Caco-2 (cell line): ENCODE data around the gene ATP5F1B. TPM values are rescaled to one million over a fixed set of nuclear protein-coding genes. Genes with fewer than 3 reads are reported as not detected.

ENCODE experiments used
- BruUV-seq: library from RNA; stranded (reverse); fragments of 400-500 nt; replicated peaks from 2 replicates; lab custom pipeline; 2021; lab: Mats Ljungman, UMichigan
- CTCF ChIA-PET: fragments of 300-600 bp; sonication (Branson Sonifier 250); formaldehyde crosslinking; loops from one replicate; lab custom pipeline; 2022; ENCODE audit warnings: antibody characterized with exemption; lab: Charles Lee
- POLR2A ChIA-PET: fragments of 300-600 bp; sonication (Branson Sonifier 250); formaldehyde crosslinking; loops from one replicate; lab custom pipeline; 2022; ENCODE audit warnings: antibody characterized with exemption; lab: Charles Lee
- DNase-seq, 2 experiments: peaks; one replicate each; pipeline versions ENCODE4 v3.0.0 to v3.0.0-alpha.2; 2020 to 2022
- H3K27me3 ChIP-seq: replicated peaks from 2 replicates; pipeline ENCODE4 v1.6.0; 2011; ENCODE audit warnings: low read length; ENCODE audit not compliant: control insufficient read depth, insufficient read depth
- H3K36me3 ChIP-seq: 2 replicates; pipeline ENCODE4 v1.5.1; 2011; ENCODE audit warnings: low read length; ENCODE audit not compliant: control insufficient read depth, insufficient read depth
- H3K4me1 ChIP-seq: fragments of 250-450 bp; sonication (Bioruptor Pico); 2 replicates; pipeline ENCODE4 v1.5.1; 2020; ENCODE audit warnings: mild to moderate bottlenecking
- H3K4me3 ChIP-seq: 2 replicates; pipeline ENCODE4 v1.5.1; 2011; ENCODE audit warnings: low read depth, mild to moderate bottlenecking, control low read depth, low read length
- H3K9me3 ChIP-seq: fragments of 250-450 bp; sonication (Bioruptor Pico); 2 replicates; pipeline ENCODE4 v1.5.1; 2020; ENCODE audit warnings: mild to moderate bottlenecking, moderate library complexity
- H3K27ac Mint-ChIP-seq: one replicate; pipeline ENCODE4 v1.8.0; 2022; ENCODE audit warnings: mixed read lengths; ENCODE audit not compliant: unreplicated experiment
- H3K27me3 Mint-ChIP-seq: one replicate; pipeline ENCODE4 v1.8.0; 2022; ENCODE audit warnings: mixed read lengths; ENCODE audit not compliant: insufficient read depth, unreplicated experiment
- H3K36me3 Mint-ChIP-seq: one replicate; pipeline ENCODE4 v1.8.0; 2022; ENCODE audit warnings: mild to moderate bottlenecking, mixed read lengths; ENCODE audit not compliant: insufficient read depth, unreplicated experiment
- H3K4me1 Mint-ChIP-seq: one replicate; pipeline ENCODE4 v1.8.0; 2022; ENCODE audit warnings: low read depth, mixed read lengths; ENCODE audit not compliant: unreplicated experiment
- H3K4me3 Mint-ChIP-seq: one replicate; pipeline ENCODE4 v1.8.0; 2022; ENCODE audit warnings: mild to moderate bottlenecking, moderate library complexity, mixed read lengths; ENCODE audit not compliant: unreplicated experiment
- H3K9me3 Mint-ChIP-seq: one replicate; pipeline ENCODE4 v1.8.0; 2022; ENCODE audit warnings: mixed read lengths; ENCODE audit not compliant: unreplicated experiment
- intact Hi-C: fragments of 100-400 bp; cut with micrococcal nuclease; formaldehyde crosslinking; loops from one replicate; pipeline ENCODE4 v1.10.0; 2022; ENCODE audit not compliant: unreplicated experiment
- total RNA-seq: library from RNA; stranded (reverse); gene quantifications from 2 replicates; pipeline ENCODE4 v1.2.3, GENCODE V29; 2022
- TF ChIP-seq, protein P1 (sequence below), 2 experiments: fragments of 200-600 bp in 1 of 2; IDR thresholded peaks; 1 replicate in 1 of 2; 2 replicates in 1 of 2; pipeline versions ENCODE4 v1.5.1 to v1.8.0; 2011 to 2022; ENCODE audit warnings: antibody characterized with exemption in 1 of 2, control low read depth in 1 of 2, inconsistent platforms in 1 of 2, low read depth in 1 of 2, low read length in 1 of 2, mild to moderate bottlenecking in 1 of 2, moderate library complexity in 1 of 2; ENCODE audit not compliant: insufficient read depth in 1 of 2, severe bottlenecking in 1 of 2, unreplicated experiment in 1 of 2

ATP5F1B gene
- total RNA-seq, 1 experiment from 2014 or later, result 740 TPM

DNA sequence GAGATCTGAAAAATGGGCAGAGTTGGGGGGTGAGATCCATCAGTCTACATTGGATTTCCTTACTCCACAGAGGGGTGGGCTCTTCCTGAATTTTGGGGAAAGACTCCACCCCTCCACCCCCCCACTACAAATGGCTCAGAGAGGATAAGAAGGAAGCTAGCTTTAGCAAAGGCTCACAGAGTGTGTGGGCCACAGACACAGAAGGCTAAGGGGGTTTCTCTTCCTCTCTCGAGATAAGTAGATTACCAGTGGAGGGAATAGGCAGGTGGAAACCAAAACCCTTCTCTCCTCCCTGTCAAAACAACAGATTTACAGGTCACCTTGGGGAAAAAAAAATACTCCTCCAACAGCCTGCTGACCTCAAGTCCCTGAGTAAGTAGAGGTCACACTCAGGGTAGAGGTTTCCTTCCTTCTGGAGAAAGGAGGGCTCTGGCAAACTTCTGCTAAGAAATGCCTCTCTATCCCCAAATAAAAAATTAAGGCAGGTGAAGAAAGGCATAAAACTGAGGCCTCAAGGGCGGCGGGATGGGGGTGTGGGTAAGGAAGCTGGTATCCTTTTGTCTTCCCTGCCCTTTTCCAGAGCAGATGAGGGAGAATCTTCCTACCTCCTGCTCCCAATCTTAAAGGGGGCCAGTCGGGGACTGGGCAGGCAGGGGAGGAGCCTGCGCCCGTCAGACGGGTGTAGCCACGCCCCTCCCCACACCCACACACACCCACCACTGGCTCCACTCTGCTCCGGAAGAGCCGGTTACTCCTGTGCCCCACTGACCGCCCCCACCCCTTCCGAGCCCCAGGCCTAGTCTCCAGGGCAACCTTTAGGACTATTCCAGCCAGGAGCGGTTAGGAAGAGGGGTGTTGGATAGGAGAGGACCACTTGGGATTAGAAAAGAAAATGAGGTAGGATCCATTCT, 13.7 kb downstream of the ATP5F1B start:
- H3K27me3 Mint-ChIP-seq, result no peaks in the 10 kb centered on the region
- intact Hi-C loops, result no loop called here
- TF ChIP-seq, protein P1, sequence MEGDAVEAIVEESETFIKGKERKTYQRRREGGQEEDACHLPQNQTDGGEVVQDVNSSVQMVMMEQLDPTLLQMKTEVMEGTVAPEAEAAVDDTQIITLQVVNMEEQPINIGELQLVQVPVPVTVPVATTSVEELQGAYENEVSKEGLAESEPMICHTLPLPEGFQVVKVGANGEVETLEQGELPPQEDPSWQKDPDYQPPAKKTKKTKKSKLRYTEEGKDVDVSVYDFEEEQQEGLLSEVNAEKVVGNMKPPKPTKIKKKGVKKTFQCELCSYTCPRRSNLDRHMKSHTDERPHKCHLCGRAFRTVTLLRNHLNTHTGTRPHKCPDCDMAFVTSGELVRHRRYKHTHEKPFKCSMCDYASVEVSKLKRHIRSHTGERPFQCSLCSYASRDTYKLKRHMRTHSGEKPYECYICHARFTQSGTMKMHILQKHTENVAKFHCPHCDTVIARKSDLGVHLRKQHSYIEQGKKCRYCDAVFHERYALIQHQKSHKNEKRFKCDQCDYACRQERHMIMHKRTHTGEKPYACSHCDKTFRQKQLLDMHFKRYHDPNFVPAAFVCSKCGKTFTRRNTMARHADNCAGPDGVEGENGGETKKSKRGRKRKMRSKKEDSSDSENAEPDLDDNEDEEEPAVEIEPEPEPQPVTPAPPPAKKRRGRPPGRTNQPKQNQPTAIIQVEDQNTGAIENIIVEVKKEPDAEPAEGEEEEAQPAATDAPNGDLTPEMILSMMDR (IDR thresholded peaks at IDR 0.05; ENCODE audit: insufficient read depth in 1 of 2, low read depth in 1 of 2, low read length in 1 of 2, severe bottlenecking in 1 of 2, unreplicated experiment in 1 of 2), result no peak
- POLR2A ChIA-PET, result no interaction called here
- peak overlapping the region; percentile 31 for H3K4me3 Mint-ChIP-seq
- no peaks in the 10 kb centered on the region for H3K9me3 Mint-ChIP-seq
- BruUV-seq, result no TSS peak
- CTCF ChIA-PET, result no interaction called here
- H3K36me3 Mint-ChIP-seq, result peaks cover 58% of the 10 kb centered on the region
- H3K27me3 ChIP-seq, result no peaks in the 10 kb centered on the region
- H3K9me3 ChIP-seq, result no peaks in the 10 kb centered on the region
- H3K4me1 ChIP-seq, result peaks cover 29% of the 10 kb centered on the region
- H3K27ac Mint-ChIP-seq, result no peak overlapping the region
- peak; percentile 66 to 74 for DNase-seq
- peaks cover 17% of the 10 kb centered on the region for H3K4me1 Mint-ChIP-seq
- H3K4me3 ChIP-seq, result no peak overlapping the region
- no peaks in the 10 kb centered on the region for H3K36me3 ChIP-seq

DNA sequence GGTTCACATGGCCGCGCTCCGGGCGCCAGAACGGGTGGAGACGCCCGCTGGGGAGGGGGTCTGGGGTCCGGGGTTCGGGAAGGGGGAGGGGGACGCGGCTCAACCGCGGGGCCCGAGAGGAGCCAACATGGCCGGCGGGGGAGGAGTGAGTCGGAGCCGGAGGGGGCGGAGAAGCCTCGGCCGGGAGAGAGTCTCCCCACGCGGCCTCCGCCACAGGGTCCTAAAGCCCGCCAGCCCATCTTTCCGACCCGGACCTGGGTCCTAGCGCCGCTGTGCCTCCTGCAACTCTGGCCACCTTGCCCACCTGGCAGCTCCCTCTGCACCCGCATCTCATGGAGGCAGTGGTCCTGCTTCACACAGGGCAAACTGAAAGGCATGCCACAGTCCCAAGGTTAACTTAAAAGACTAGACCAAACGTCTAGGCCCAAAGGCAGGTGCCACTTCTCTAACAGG, 15.6 kb downstream of the ATP5F1B start, which contains the start of gene BAZ2A:
Gene BAZ2A, minus strand, starts transcription at position 147 of the 453 bp plus-strand sequence. CDS start 12,796 bp downstream, outside the sequence.
- no peaks in the 10 kb centered on the region for H3K9me3 ChIP-seq
- DNase-seq, result peak; percentile 81 to 87
- H3K27me3 ChIP-seq, result no peaks in the 10 kb centered on the region
- Mint-ChIP-seq H3K27ac (peak within 1 kb of the TSS; percentile 46), H3K36me3 (peaks cover 57% of the 10 kb centered on the region), H3K4me3 (peak within 1 kb of the TSS; percentile 78), H3K9me3 (no peaks in the 10 kb centered on the region), H3K27me3 (no peaks in the 10 kb centered on the region), H3K4me1 (peaks cover 17% of the 10 kb centered on the region)
- H3K4me3 ChIP-seq, result peak within 1 kb of the TSS; percentile 95
- no peaks in the 10 kb centered on the region; the same call in 1 of the 2 replicates for H3K36me3 ChIP-seq
- intact Hi-C loops, result no loop called here
- H3K4me1 ChIP-seq, result peaks cover 29% of the 10 kb centered on the region
- no TSS peak for BruUV-seq
- ChIA-PET POLR2A (no interaction called here), CTCF (no interaction called here)
- TF ChIP-seq, protein P1 (IDR thresholded peaks at IDR 0.05; ENCODE audit: insufficient read depth in 1 of 2, low read depth in 1 of 2, low read length in 1 of 2, severe bottlenecking in 1 of 2, unreplicated experiment in 1 of 2), result no peak

DNA sequence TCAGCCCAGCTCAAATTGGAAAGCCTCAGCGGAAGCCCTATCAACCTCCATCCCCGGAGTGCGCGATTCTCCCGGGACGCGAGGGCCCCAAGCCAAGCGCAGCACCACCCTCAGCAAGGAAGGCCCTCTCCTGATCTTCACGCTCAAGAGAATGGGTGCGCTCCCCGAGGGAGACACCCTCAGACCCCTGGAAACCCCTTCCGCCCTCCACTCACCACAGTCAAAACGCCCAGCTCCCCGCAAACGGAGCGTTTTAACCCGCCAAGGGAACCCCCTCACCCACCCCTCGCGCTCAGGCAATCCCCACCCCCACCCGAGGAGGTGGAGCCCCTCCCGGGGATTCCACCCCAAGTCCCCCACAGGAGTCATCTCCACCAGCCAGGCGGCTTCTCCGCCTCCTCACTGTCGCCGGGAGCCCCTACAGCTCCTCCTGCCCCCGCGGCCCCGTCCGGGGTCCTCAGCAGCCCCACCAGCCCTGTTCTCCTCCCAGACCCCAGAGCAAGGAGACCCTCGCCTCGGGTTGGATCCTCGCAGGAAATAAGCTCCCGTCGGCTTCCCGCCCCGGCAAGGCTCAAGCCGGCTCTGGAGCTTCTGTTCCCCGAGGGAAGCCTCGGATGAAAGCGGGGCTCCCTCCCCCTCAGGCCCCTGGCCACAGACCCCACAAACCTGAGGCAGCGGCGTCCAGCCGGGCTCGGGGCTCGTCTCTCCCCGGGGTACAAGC, 16.2 kb downstream of the ATP5F1B start:
- H3K4me3 ChIP-seq, result peak overlapping the region; percentile 95
- peak in 1 of 2 experiments; percentile 19 for DNase-seq
- intact Hi-C loops, result no loop called here
- H3K27ac Mint-ChIP-seq, result peak overlapping the region; percentile 46
- POLR2A ChIA-PET, result interaction anchor here (0.6 to 1.0 kb wide), 2 partner anchors 10 to 29 kb away, joined by 4 to 8 read pairs; no protein-coding TSS in a partner anchor
- BruUV-seq, result no TSS peak
- no peaks in the 10 kb centered on the region for H3K27me3 Mint-ChIP-seq
- no peaks in the 10 kb centered on the region for H3K9me3 ChIP-seq
- peaks cover 29% of the 10 kb centered on the region for H3K4me1 ChIP-seq
- no peaks in the 10 kb centered on the region for H3K9me3 Mint-ChIP-seq
- TF ChIP-seq, protein P1 (IDR thresholded peaks at IDR 0.05; ENCODE audit: insufficient read depth in 1 of 2, low read depth in 1 of 2, low read length in 1 of 2, severe bottlenecking in 1 of 2, unreplicated experiment in 1 of 2), result no peak
- peaks cover 17% of the 10 kb centered on the region for H3K4me1 Mint-ChIP-seq
- peaks cover 57% of the 10 kb centered on the region for H3K36me3 Mint-ChIP-seq
- H3K4me3 Mint-ChIP-seq, result peak overlapping the region; percentile 78
- no peaks in the 10 kb centered on the region for H3K27me3 ChIP-seq
- CTCF ChIA-PET, result interaction anchor here (0.7 to 1.2 kb wide), 3 partner anchors 62 to 482 kb away, joined by 3 to 5 read pairs (median 3); partner anchors contain the start of gene STAT6
- no peaks in the 10 kb centered on the region; the same call in 1 of the 2 replicates for H3K36me3 ChIP-seq
